Ascending aorta (tissue), 2 donors: ENCODE results near the gene IL27RA. TPM values are rescaled to one million over a fixed set of nuclear protein-coding genes. Genes with fewer than 3 reads are reported as not detected.
A peak's percentile ranks its signal among the peaks of the same experiment; 100 is the strongest.

ENCODE experiments used
- DNase-seq, 2 donors: peaks; one replicate each; pipeline ENCODE4 v3.0.0-alpha.2; 2019; ENCODE audit warnings: low spot score in 2 of 2
- H3K27ac ChIP-seq, 2 donors: fragments of 200-600 bp; sonication (generic); one replicate each; pipeline ENCODE4 v1.5.1; 2016 to 2017; ENCODE audit warnings: mild to moderate bottlenecking in 1 of 2
- H3K27me3 ChIP-seq: fragments of 200-600 bp; sonication (generic); one replicate; pipeline ENCODE4 v1.5.1; 2017
- H3K36me3 ChIP-seq, 2 donors: fragments of 200-600 bp; sonication (generic); one replicate each; pipeline ENCODE4 v1.5.1; 2016
- H3K4me1 ChIP-seq, 2 donors: fragments of 200-600 bp; sonication (generic); one replicate each; pipeline ENCODE4 v1.5.1; 2016 to 2017; ENCODE audit warnings: mild to moderate bottlenecking in 1 of 2
- H3K4me3 ChIP-seq, 2 donors: fragments of 200-600 bp; sonication (generic); one replicate each; pipeline ENCODE4 v1.5.1; 2016 to 2017; ENCODE audit warnings: mild to moderate bottlenecking in 1 of 2
- H3K9me3 ChIP-seq, 2 donors: fragments of 200-600 bp; sonication (generic); one replicate each; pipeline ENCODE4 v1.5.1; 2016
- intact Hi-C: fragments of 100-400 bp; cut with DNase I; formaldehyde crosslinking; loops from one replicate; pipeline ENCODE4 v1.15.1; 2023
- total RNA-seq: library from RNA; depleted of rRNA; stranded (reverse); fragments of >200 nt; gene quantifications from one replicate; pipeline ENCODE4 v1.1.0, GENCODE V29; 2016
- TF ChIP-seq, protein P1 (sequence below), 3 experiments: fragments of 200-600 bp in 2 of 3; fragments of 450-650 bp in 1 of 3; sonication (generic) in 2 of 3; IDR thresholded peaks; one replicate each; pipeline ENCODE4 v1.5.1; 2016 to 2019; ENCODE audit warnings: antibody characterized with exemption in 3 of 3, mild to moderate bottlenecking in 1 of 3, moderate library complexity in 1 of 3

IL27RA gene
- total RNA-seq, 1 donor from 2014 or later, result 4.2 TPM

DNA sequence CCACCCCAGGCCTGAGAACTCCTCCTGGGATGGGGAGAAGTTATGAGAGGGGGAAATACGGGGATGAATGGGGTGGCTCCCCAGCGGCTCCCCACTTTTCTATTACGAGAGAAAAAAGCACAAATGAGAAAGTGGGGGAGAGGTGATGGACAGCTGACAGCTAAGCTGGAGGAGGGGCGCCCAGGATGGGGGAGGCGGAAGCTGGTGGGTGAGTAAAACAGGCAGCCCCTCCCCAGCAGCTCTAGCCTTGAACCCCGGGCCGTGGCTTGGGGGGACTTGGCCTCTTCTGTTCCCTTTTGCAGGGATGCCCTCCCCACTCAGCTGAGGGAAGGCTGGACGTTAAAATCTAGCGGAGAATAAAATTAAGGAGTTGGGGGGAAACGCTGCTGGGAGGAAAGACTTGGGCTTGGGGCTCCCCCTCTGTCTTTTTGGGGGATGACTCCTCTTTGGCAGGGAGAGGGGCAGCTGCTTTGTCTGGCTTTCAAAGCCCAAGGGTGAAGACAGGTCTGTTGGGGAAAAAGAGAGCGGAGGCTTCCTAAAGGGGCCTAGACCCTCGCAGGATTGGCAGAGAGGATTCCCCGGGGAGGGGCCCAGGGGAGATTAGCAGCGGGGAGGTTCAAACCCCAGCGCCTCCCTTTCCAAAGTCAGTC lies 60.4 kb downstream of the IL27RA start:
- H3K27me3 ChIP-seq, result no peaks in the 10 kb centered on the region
- DNase-seq, result no peak
- H3K27ac ChIP-seq, result peak overlapping the region; percentile 92 to 94
- H3K9me3 ChIP-seq, result peaks cover 5 to 7% of the 10 kb centered on the region in 2 donors
- peaks cover 18 to 22% of the 10 kb centered on the region in 2 donors for H3K36me3 ChIP-seq
- H3K4me1 ChIP-seq, result peaks cover 3 to 9% of the 10 kb centered on the region in 2 donors
- TF ChIP-seq, protein P1, sequence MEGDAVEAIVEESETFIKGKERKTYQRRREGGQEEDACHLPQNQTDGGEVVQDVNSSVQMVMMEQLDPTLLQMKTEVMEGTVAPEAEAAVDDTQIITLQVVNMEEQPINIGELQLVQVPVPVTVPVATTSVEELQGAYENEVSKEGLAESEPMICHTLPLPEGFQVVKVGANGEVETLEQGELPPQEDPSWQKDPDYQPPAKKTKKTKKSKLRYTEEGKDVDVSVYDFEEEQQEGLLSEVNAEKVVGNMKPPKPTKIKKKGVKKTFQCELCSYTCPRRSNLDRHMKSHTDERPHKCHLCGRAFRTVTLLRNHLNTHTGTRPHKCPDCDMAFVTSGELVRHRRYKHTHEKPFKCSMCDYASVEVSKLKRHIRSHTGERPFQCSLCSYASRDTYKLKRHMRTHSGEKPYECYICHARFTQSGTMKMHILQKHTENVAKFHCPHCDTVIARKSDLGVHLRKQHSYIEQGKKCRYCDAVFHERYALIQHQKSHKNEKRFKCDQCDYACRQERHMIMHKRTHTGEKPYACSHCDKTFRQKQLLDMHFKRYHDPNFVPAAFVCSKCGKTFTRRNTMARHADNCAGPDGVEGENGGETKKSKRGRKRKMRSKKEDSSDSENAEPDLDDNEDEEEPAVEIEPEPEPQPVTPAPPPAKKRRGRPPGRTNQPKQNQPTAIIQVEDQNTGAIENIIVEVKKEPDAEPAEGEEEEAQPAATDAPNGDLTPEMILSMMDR (IDR thresholded peaks at IDR 0.05), result no peak
- intact Hi-C loops, result loop anchor here (1.0 to 2.0 kb wide), 3 partner anchors 15 to 44 kb away; partner anchors contain the start of gene ASF1B
- peak overlapping the region; percentile 80 to 90 for H3K4me3 ChIP-seq

- TF ChIP-seq, protein P1 (IDR thresholded peaks at IDR 0.05), result no peak
- H3K27me3 ChIP-seq, result no peaks in the 10 kb centered on the region
- H3K4me1 ChIP-seq, result peaks cover 3 to 9% of the 10 kb centered on the region in 2 donors
- intact Hi-C loops, result no loop called here
- H3K27ac ChIP-seq, result no peak overlapping the region
- DNase-seq, result no peak
- peaks cover 29 to 31% of the 10 kb centered on the region in 2 donors for H3K36me3 ChIP-seq
- H3K4me3 ChIP-seq, result no peak overlapping the region
- H3K9me3 ChIP-seq, result peaks cover 5 to 7% of the 10 kb centered on the region in 2 donors
Measured at GRCh38 chr19:14093117-14093823, 61.7 kb downstream of the IL27RA start.

- Histone ChIP-seq H3K4me1 (peaks cover 0 to 3% of the 10 kb centered on the region in 2 donors), H3K9me3 (peaks cover 5 to 7% of the 10 kb centered on the region in 2 donors), H3K4me3 (no peak overlapping the region), H3K27ac (no peak overlapping the region), H3K27me3 (no peaks in the 10 kb centered on the region), H3K36me3 (peaks cover 35 to 37% of the 10 kb centered on the region in 2 donors)
- TF ChIP-seq, protein P1 (IDR thresholded peaks at IDR 0.05), result no peak
- intact Hi-C loops, result no loop called here
- no peak for DNase-seq
Measured at GRCh38 chr19:14094854-14095253, 63.3 kb downstream of the IL27RA start.

DNA sequence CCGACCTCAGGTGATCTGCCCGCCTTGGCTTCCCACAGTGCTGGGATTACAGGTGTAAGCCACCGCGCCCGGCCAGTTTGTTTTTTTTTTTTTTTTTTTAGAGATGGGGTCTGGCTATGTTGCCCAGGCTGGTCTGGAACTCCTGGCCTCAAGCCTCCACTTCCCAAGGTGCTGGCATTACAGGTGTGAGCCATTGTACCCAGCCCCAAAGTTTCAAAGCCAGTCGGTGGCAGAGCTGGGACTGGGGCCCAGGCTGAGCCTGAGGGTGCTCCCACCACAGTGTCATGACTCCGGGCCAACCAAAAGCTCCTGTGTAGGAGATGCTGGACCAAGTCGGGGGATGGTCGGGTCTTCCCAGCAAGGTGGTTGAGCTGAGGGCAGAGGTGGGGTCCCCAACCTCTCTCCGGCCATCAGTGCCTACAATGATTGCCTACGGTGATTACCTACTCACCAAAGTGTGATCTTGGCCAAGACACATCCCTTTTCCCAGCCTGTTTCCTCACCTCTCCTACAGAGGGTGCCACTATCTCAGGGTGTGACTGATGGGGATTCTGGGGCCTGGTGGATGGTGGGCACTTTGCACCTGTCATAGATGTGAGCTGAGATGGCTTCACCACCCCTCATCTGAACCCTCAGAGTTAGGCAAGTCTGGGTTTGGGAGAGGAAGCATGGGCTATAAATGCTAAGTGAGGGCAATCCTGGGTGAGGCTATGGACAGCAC lies 64.9 kb downstream of the IL27RA start:
- TF ChIP-seq, protein P1 (IDR thresholded peaks at IDR 0.05), result no peak

DNA sequence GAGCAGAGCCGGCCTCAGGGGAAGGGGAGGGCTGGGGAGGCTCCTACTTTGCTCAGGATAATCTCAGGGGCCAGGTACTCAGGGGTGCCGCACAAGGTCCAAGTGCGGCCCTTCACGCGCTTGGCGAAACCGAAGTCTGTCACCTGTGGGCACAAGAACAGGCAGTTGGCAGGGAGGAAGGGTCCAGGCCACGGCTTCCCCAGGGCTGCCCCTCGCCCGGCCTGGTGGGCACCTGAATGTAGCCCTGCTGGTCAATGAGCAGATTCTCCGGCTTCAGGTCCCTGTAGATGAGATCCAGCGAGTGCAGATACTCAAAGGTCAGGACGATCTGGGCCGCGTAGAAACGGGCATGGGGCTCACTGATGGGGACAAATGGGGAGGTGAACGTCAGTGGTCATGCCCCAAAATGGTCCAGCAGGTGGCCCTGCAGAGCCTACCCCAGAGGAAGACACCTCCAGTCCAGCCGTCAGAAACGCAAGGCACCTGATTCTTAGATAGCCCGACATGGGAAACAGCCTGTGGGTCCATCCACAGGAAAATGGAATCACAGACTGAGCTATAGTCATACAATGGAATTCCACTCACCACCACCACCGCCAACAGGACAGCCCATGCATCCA lies 66.1 kb downstream of the IL27RA start:
- Histone ChIP-seq H3K27me3 (no peaks in the 10 kb centered on the region), H3K9me3 (peaks cover 5 to 7% of the 10 kb centered on the region in 2 donors), H3K4me1 (no peaks in the 10 kb centered on the region), H3K36me3 (peaks cover 62 to 65% of the 10 kb centered on the region in 2 donors), H3K4me3 (no peak overlapping the region), H3K27ac (no peak overlapping the region)
- TF ChIP-seq, protein P1 (IDR thresholded peaks at IDR 0.05), result peak in 1 of 3 experiments; percentile 9
- intact Hi-C loops, result no loop called here
- DNase-seq, result no peak

More for the DNA sequence above, 64.9 kb downstream of the IL27RA start:
- no peak for DNase-seq
- intact Hi-C loops, result no loop called here
- peaks cover 0 to 3% of the 10 kb centered on the region in 2 donors for H3K4me1 ChIP-seq
- no peak overlapping the region for H3K27ac ChIP-seq
- peaks cover 50 to 53% of the 10 kb centered on the region in 2 donors for H3K36me3 ChIP-seq
- H3K27me3 ChIP-seq, result no peaks in the 10 kb centered on the region
- peaks cover 5 to 7% of the 10 kb centered on the region in 2 donors for H3K9me3 ChIP-seq
- H3K4me3 ChIP-seq, result no peak overlapping the region
